ENCODE measurements around the gene GPC5. TPM values are rescaled to one million over a fixed set of nuclear protein-coding genes. Genes with fewer than 3 reads are reported as not detected.

GPC5 gene
- total and polyA plus RNA-seq, 2 of the 8 experiments (the other 6 are each of a cell fraction or from before 2014, with no cell fraction given) = 0.20 to 0.39 TPM

DNA sequence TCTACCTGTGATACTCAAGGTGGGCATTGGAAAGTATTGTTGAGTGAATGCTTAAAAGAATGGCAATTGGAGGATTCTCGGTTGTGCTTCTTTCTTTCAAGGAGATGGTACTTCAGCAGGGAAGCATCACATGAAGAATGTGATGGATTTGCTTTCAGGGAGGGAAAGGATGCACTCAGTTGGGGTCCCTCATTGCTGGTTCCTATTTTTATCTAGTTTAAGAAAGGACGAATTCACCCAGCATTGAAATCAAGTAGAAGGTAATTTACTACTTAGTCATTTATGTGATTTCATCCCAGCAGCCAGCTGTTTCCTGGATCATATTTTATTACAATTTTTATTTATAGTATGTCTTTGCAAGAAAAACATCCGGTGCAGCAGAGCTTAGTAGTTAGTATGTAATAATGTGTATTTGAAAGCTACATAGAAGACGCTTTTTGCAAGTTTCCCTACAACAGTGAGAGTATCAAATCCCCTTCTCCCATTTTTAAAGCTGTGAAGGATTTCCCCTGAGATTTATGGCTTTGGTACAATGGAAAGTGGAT is 417.9 kb downstream of the GPC5 start (continued):
- TF ChIP-seq CHD7 (IDR thresholded peaks at IDR 0.05; ENCODE audit: insufficient replicate concordance, low read length) (no peak), TCF12 (IDR thresholded peaks at IDR 0.05; ENCODE audit: low read depth, low read length) (no peak), JUN (IDR thresholded peaks at IDR 0.05; ENCODE audit: low read depth, low read length) (no peak)

Data from H1 (cell line).